ENCODE measurements around the gene VAMP1.
A peak's percentile ranks its signal among the peaks of the same experiment; 100 is the strongest.
"Not testable (repeated sequence)": the region's sequence is repeated elsewhere in the genome, so short reads cannot be mapped to it uniquely, and the experiment has no call there.

VAMP1 gene

GRCh38 chr12:6470375-6471163 lies at the start of gene VAMP1:
VAMP1 (minus strand) TSS chr12:6470677; CDS start chr12:6470531, 146 bp downstream.
- Mint-ChIP-seq H3K4me3 (peak within 1 kb of the TSS; percentile 83 to 86), H3K4me1 (peaks cover 43 to 58% of the 10 kb centered on the region in 2 donors), H3K9me3 (peaks cover 0 to 4% of the 10 kb centered on the region in 2 donors), H3K27ac (peak within 1 kb of the TSS; percentile 87), H3K36me3 (peaks cover 24 to 32% of the 10 kb centered on the region in 2 donors), H3K27me3 (peaks cover 0 to 3% of the 10 kb centered on the region in 2 donors)
- peak; percentile 93 for ATAC-seq (replicated peaks)
- peak; percentile 96 for DNase-seq

- DNase-seq (no peak), ATAC-seq (replicated peaks) (no peak)
- peaks cover 40 to 56% of the 10 kb centered on the region in 2 donors for H3K36me3 Mint-ChIP-seq
- H3K27me3 Mint-ChIP-seq = no peaks in the 10 kb centered on the region
- H3K4me1 Mint-ChIP-seq = no peaks in the 10 kb centered on the region
- H3K4me3 Mint-ChIP-seq = no peak overlapping the region
- no peak overlapping the region for H3K27ac Mint-ChIP-seq
- H3K9me3 Mint-ChIP-seq = no peaks in the 10 kb centered on the region
Observed at GRCh38 chr12:6520186-6520585, 49.7 kb upstream of the VAMP1 start.

GRCh38 chr12:6508087-6508486 lies 37.6 kb upstream of the VAMP1 start:
- no peak overlapping the region for H3K27ac Mint-ChIP-seq

GRCh38 chr12:6507102-6507998 lies 36.9 kb upstream of the VAMP1 start:
- no peak for DNase-seq
- ATAC-seq (replicated peaks) = no peak
- no peak overlapping the region for H3K27ac Mint-ChIP-seq
- H3K4me3 Mint-ChIP-seq = no peak overlapping the region
- H3K4me1 Mint-ChIP-seq = peaks cover 0 to 2% of the 10 kb centered on the region in 2 donors
- H3K36me3 Mint-ChIP-seq = peaks cover 16 to 42% of the 10 kb centered on the region in 2 donors
- no peaks in the 10 kb centered on the region for H3K27me3 Mint-ChIP-seq
- no peaks in the 10 kb centered on the region for H3K9me3 Mint-ChIP-seq

More at GRCh38 chr12:6508087-6508486, 37.6 kb upstream of the VAMP1 start:
- ATAC-seq (replicated peaks) (no peak), DNase-seq (no peak)
- peaks cover 0 to 2% of the 10 kb centered on the region in 2 donors for H3K4me1 Mint-ChIP-seq
- no peaks in the 10 kb centered on the region for H3K27me3 Mint-ChIP-seq
- no peak overlapping the region for H3K4me3 Mint-ChIP-seq
- H3K9me3 Mint-ChIP-seq = no peaks in the 10 kb centered on the region
- H3K36me3 Mint-ChIP-seq = peaks cover 24 to 50% of the 10 kb centered on the region in 2 donors

GRCh38 chr12:6500466-6500865 lies 30.0 kb upstream of the VAMP1 start:
- ATAC-seq (replicated peaks) = no peak
- no peak overlapping the region for H3K27ac Mint-ChIP-seq
- H3K4me1 Mint-ChIP-seq = peaks cover under 1 to 2% of the 10 kb centered on the region in 2 donors
- no peaks in the 10 kb centered on the region for H3K9me3 Mint-ChIP-seq
- H3K4me3 Mint-ChIP-seq = no peak overlapping the region
- H3K36me3 Mint-ChIP-seq = peaks cover 10 to 13% of the 10 kb centered on the region in 2 donors
- no peaks in the 10 kb centered on the region for H3K27me3 Mint-ChIP-seq
- no peak for DNase-seq

GRCh38 chr12:6497291-6497690 lies 26.8 kb upstream of the VAMP1 start:
- not testable (repeated sequence) for H3K9me3 Mint-ChIP-seq; H3K4me3 Mint-ChIP-seq; H3K27me3 Mint-ChIP-seq; DNase-seq; ATAC-seq (replicated peaks); H3K27ac Mint-ChIP-seq
- Mint-ChIP-seq H3K4me1 (peaks cover 8 to 15% of the 10 kb centered on the region in 2 donors), H3K36me3 (peaks cover 10 to 12% of the 10 kb centered on the region in 2 donors)

GRCh38 chr12:6494968-6495367 lies 24.5 kb upstream of the VAMP1 start:
- ATAC-seq (replicated peaks) (no peak), DNase-seq (no peak)
- H3K27ac Mint-ChIP-seq = no peak overlapping the region
- H3K36me3 Mint-ChIP-seq = peaks cover 16 to 24% of the 10 kb centered on the region in 2 donors
- H3K4me3 Mint-ChIP-seq = peak overlapping the region; percentile 88 to 97
- H3K27me3 Mint-ChIP-seq = no peaks in the 10 kb centered on the region
- no peaks in the 10 kb centered on the region for H3K9me3 Mint-ChIP-seq
- H3K4me1 Mint-ChIP-seq = peaks cover 9 to 22% of the 10 kb centered on the region in 2 donors

- Mint-ChIP-seq H3K27ac (peak overlapping the region; percentile 95), H3K4me1 (peaks cover 9 to 22% of the 10 kb centered on the region in 2 donors), H3K9me3 (no peaks in the 10 kb centered on the region), H3K4me3 (peak overlapping the region; percentile 88 to 97), H3K27me3 (no peaks in the 10 kb centered on the region), H3K36me3 (peaks cover 14 to 24% of the 10 kb centered on the region in 2 donors)
- DNase-seq (no peak), ATAC-seq (replicated peaks) (no peak)
Observed at GRCh38 chr12:6494258-6494743, 23.8 kb upstream of the VAMP1 start.

GRCh38 chr12:6493497-6494257 lies 23.2 kb upstream of the VAMP1 start, which contains the start of gene NCAPD2:
NCAPD2 (plus strand) TSS chr12:6494102; CDS start chr12:6495099, 997 bp downstream.
- DNase-seq (peak; percentile 95), ATAC-seq (replicated peaks) (peak; percentile 89 to 91)
- peaks cover 9 to 22% of the 10 kb centered on the region in 2 donors for H3K4me1 Mint-ChIP-seq
- H3K27me3 Mint-ChIP-seq = no peaks in the 10 kb centered on the region
- H3K4me3 Mint-ChIP-seq = peak within 1 kb of the TSS; percentile 88 to 97
- no peaks in the 10 kb centered on the region for H3K9me3 Mint-ChIP-seq
- peak within 1 kb of the TSS; percentile 95 for H3K27ac Mint-ChIP-seq
- H3K36me3 Mint-ChIP-seq = peaks cover 14 to 24% of the 10 kb centered on the region in 2 donors

- Mint-ChIP-seq H3K4me1 (peaks cover 9 to 22% of the 10 kb centered on the region in 2 donors), H3K27ac (peak within 1 kb of the TSS; percentile 95), H3K4me3 (peak within 1 kb of the TSS; percentile 88 to 97), H3K36me3 (peaks cover 14 to 24% of the 10 kb centered on the region in 2 donors), H3K27me3 (peaks cover 0 to 2% of the 10 kb centered on the region in 2 donors), H3K9me3 (no peaks in the 10 kb centered on the region)
- peak; percentile 82 to 87 for ATAC-seq (replicated peaks)
- peak; percentile 84 for DNase-seq
Observed at GRCh38 chr12:6492838-6493496, 22.5 kb upstream of the VAMP1 start, which contains the start of gene MRPL51. MRPL51 (minus strand) TSS chr12:6493262; CDS start chr12:6493136, 126 bp downstream.

- not testable (repeated sequence) for H3K9me3 Mint-ChIP-seq; H3K27me3 Mint-ChIP-seq; H3K4me3 Mint-ChIP-seq; H3K27ac Mint-ChIP-seq; ATAC-seq (replicated peaks); DNase-seq
- Mint-ChIP-seq H3K4me1 (peaks cover 7 to 22% of the 10 kb centered on the region in 2 donors), H3K36me3 (peaks cover 6 to 16% of the 10 kb centered on the region in 2 donors)
Observed at GRCh38 chr12:6490673-6491072, 20.2 kb upstream of the VAMP1 start.

- Mint-ChIP-seq H3K4me3 (no peak overlapping the region), H3K27me3 (peaks cover 0 to 5% of the 10 kb centered on the region in 2 donors), H3K4me1 (peaks cover 2 to 11% of the 10 kb centered on the region in 2 donors), H3K36me3 (peaks cover 6 to 12% of the 10 kb centered on the region in 2 donors), H3K9me3 (no peaks in the 10 kb centered on the region), H3K27ac (no peak overlapping the region)
- ATAC-seq (replicated peaks) = no peak
- DNase-seq = no peak
Observed at GRCh38 chr12:6489449-6489848, 19.0 kb upstream of the VAMP1 start.

GRCh38 chr12:6488240-6488639 lies 17.8 kb upstream of the VAMP1 start:
- no peak for DNase-seq
- H3K9me3 Mint-ChIP-seq = no peaks in the 10 kb centered on the region
- H3K27ac Mint-ChIP-seq = no peak overlapping the region
- H3K27me3 Mint-ChIP-seq = peaks cover 5% of the 10 kb centered on the region in 2 donors
- ATAC-seq (replicated peaks) = no peak
- no peak overlapping the region for H3K4me3 Mint-ChIP-seq
- peaks cover 6 to 12% of the 10 kb centered on the region in 2 donors for H3K36me3 Mint-ChIP-seq
- peaks cover 2 to 9% of the 10 kb centered on the region in 2 donors for H3K4me1 Mint-ChIP-seq

All from stimulated activated naive B cell treated with anti-CD40 and anti-IgM and Interleukin-4, amounts not matched to agents 10 μg/mL and 1 μg/mL and 100 μg/mL, for 72 hours (primary cell).